Heart left ventricle (tissue), 16 donors: ENCODE measurements around the gene SLC47A2. TPM values are rescaled to one million over a fixed set of nuclear protein-coding genes. Genes with fewer than 3 reads are reported as not detected.

Experiments used
- ATAC-seq, 4 donors: fragments of 200-7000 bp; cut with Tn5 transposase; one replicate each; pipeline ENCODE4 v1.9.1; 2020 to 2022; ENCODE audit warnings: moderate library complexity in 4 of 4, mild to moderate bottlenecking in 3 of 4, moderate number of reproducible peaks in 1 of 4
- DNase-seq, 5 donors: peaks; one replicate each; pipeline ENCODE4 v3.0.0-alpha.2; 2020
- H3K27ac ChIP-seq, 12 donors: fragments of 200-600 bp; sonication (generic) in 4 of 12; one replicate each; pipeline versions ENCODE4 v1.5.0 to v1.8.0; 2016 to 2022; ENCODE audit warnings: mild to moderate bottlenecking in 2 of 12
- H3K27me3 ChIP-seq, 9 donors: fragments of 200-600 bp; sonication (generic) in 2 of 9; one replicate each; pipeline versions ENCODE4 v1.5.1 to v1.8.0; 2016 to 2022; ENCODE audit warnings: mild to moderate bottlenecking in 3 of 9
- H3K36me3 ChIP-seq, 9 donors: fragments of 200-600 bp; sonication (generic) in 2 of 9; one replicate each; pipeline versions ENCODE4 v1.5.0 to v1.8.0; 2018 to 2022; ENCODE audit warnings: mild to moderate bottlenecking in 2 of 9
- H3K4me1 ChIP-seq, 12 donors: fragments of 200-600 bp; sonication (generic) in 4 of 12; one replicate each; pipeline versions ENCODE4 v1.5.0 to v1.8.0; 2016 to 2022; ENCODE audit warnings: mild to moderate bottlenecking in 3 of 12
- H3K4me3 ChIP-seq, 12 donors: fragments of 200-600 bp; sonication (generic) in 4 of 12; one replicate each; pipeline versions ENCODE4 v1.5.0 to v1.8.0; 2017 to 2022; ENCODE audit warnings: mild to moderate bottlenecking in 9 of 12, moderate library complexity in 4 of 12
- H3K9me3 ChIP-seq, 12 donors: fragments of 200-600 bp; sonication (generic) in 4 of 12; one replicate each; pipeline versions ENCODE4 v1.5.0 to v1.8.0; 2016 to 2022; ENCODE audit warnings: mild to moderate bottlenecking in 1 of 12
- POLR2A ChIP-seq, 2 donors: fragments of 450-650 bp; IDR thresholded peaks; one replicate each; pipeline ENCODE4 v1.6.1; 2017; ENCODE audit warnings: antibody characterized with exemption in 2 of 2, mild to moderate bottlenecking in 2 of 2, moderate library complexity in 2 of 2
- WGBS, 4 donors: extraction: QIAGEN DNeasy Blood & Tissue Kit in 2 of 4; methylation state at CpG; one replicate each; pipeline versions ENCODE4 v1.1.5 to v1.1.7; 2013 to 2018; 5-methylcytosine and 5-hydroxymethylcytosine counted together
- intact Hi-C, 10 donors: fragments of 100-400 bp; cut with DNase I; formaldehyde crosslinking; loops; one replicate each; pipeline versions ENCODE4 v1.11.1 to v1.14.2; 2022
- polyA plus RNA-seq, 2 donors: library from polyadenylated mRNA; stranded (reverse); fragments of 200-250 nt; gene quantifications; one replicate each; pipeline ENCODE4 v1.2.3, GENCODE V29; 2013
- total RNA-seq, 9 donors: library from RNA; depleted of rRNA in 2 of 9; stranded (reverse); fragments of >200 nt in 2 of 9; fragmentation: NEBNext Ultra II Directional in 3 of 9; extraction: Animal tissue kit (Norgen Biotek cat#: 25700) in 3 of 9; gene quantifications; one replicate each; pipeline versions ENCODE4 v1.1.0 to v1.2.4, GENCODE V29; 2016 to 2023
- TF ChIP-seq, protein P1 (sequence below), 12 donors: fragments of 200-600 bp; sonication (generic) in 4 of 12; IDR thresholded peaks; one replicate each; pipeline versions ENCODE4 v1.5.0 to v1.8.0; 2018 to 2022; ENCODE audit warnings: antibody characterized with exemption in 12 of 12, mild to moderate bottlenecking in 5 of 12
- donor health status: ischemic (EF 13 %, LVEDD 7.1; RV severe dilation, severe dysfunction).
- donor health status: healthy with polysubstance abuse.
- donor health status: DM: no; HTN: yes; CAD: no.
- donor health status: DM: no; HTN: no; CAD: no.
- donor health status: ischemic (EF 25% LVEDD 6.9; RV normal size, moderate dysfunction).
- donor health status: ischemic (EF 25% LVEDD 5.7; RV mildly dilated, moderate dysfunction).
- donor health status: healthy.
- donor health status: DM: yes; HTN: yes; CAD: no.
- donor health status: ischemic (EF 35%, LVEDD 5.7; RV mildly dilated, moderate dysfunction).
- donor health status: nonischemic (EF 11% LVEDD 7.7; RV severe dilation, severe dysfunction).
- donor health status: DM: yes; HTN: yes; CAD: no.
- donor health status: PGD.
- donor health status: ischemic (EF 29% LVEDD 5.4; RV normal size, mild dysfunction).
- donor health status: nonischemic (EF 23%, LVEDD 6.1; RV moderate dilation, normal function).

SLC47A2 gene
- total and polyA plus RNA-seq, 11 donors: 0.32 TPM; not detected in 10

DNA sequence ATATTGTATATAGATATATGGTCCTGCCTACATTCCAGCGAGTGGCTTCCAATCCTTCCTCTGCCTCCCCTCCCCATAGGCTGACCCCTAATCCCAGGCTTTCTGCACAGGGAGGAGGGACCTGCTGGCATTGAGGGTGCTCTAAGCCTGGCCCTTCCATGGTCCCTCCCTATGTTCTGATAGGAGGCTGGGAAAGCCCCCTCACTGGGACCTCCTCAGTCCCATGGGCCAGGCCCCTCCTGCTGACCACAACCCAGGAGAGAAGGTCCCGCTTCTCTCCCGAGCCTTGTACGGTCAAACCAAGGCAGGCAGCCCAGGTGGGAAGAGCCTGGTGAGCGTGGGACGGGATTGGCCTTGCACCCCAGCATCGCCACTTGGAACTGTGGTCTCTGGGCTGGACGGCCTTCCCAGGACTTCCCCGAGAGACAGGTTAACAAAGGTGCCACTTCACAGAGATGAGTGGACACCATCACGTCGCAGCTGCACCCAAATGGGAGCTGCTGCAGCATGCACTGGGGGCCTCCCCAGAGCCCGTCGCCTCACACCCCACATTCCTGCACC, 30.9 kb upstream of the SLC47A2 start:
- Histone ChIP-seq H3K4me3 (no peak overlapping the region), H3K27me3 (no peaks in the 10 kb centered on the region), H3K36me3 (no peaks in the 10 kb centered on the region), H3K4me1 (peaks cover 0 to 13% (median 5%) of the 10 kb centered on the region in 12 donors), H3K27ac (no peak overlapping the region), H3K9me3 (no peaks in the 10 kb centered on the region)
- intact Hi-C loops: loop anchor here in 2 of 10 donors (10.0 kb wide), 2 partner anchors 82 to 102 kb away; partner anchors contain the start of gene ALDH3A2 (in 1 of the 2)
- ATAC-seq (no peak), DNase-seq (no peak)
- TF ChIP-seq, protein P1, sequence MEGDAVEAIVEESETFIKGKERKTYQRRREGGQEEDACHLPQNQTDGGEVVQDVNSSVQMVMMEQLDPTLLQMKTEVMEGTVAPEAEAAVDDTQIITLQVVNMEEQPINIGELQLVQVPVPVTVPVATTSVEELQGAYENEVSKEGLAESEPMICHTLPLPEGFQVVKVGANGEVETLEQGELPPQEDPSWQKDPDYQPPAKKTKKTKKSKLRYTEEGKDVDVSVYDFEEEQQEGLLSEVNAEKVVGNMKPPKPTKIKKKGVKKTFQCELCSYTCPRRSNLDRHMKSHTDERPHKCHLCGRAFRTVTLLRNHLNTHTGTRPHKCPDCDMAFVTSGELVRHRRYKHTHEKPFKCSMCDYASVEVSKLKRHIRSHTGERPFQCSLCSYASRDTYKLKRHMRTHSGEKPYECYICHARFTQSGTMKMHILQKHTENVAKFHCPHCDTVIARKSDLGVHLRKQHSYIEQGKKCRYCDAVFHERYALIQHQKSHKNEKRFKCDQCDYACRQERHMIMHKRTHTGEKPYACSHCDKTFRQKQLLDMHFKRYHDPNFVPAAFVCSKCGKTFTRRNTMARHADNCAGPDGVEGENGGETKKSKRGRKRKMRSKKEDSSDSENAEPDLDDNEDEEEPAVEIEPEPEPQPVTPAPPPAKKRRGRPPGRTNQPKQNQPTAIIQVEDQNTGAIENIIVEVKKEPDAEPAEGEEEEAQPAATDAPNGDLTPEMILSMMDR (IDR thresholded peaks at IDR 0.05): no peak
- no peak for TF ChIP-seq POLR2A (IDR thresholded peaks at IDR 0.05)
- 89 to 93% (median 93%) methylated on average over 8 to 13 of the region's 13 CpGs for WGBS, 4 donors

DNA sequence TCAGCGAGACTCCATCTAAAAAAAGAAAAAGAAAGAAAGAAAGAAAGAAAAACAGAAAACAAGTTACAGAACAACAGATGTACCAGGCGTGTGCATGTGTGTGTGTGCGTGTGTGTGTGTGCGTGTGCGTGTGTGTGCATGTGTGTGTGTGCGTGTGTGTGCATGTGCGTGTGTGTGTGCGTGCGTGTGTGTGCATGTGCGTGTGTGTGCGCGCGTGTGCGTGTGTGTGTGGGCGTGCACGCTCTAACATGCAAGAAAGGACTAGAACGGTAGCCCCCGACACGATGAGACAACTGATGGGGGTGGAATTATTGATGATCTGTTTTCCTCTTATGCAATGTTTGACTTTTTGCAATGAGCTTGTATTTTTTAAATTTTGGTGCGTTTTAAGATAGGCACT, 30.1 kb upstream of the SLC47A2 start:
- Histone ChIP-seq H3K4me3 (no peak overlapping the region), H3K36me3 (no peaks in the 10 kb centered on the region), H3K27ac (no peak overlapping the region), H3K27me3 (no peaks in the 10 kb centered on the region), H3K4me1 (peaks cover 0 to 13% (median 5%) of the 10 kb centered on the region in 12 donors), H3K9me3 (no peaks in the 10 kb centered on the region)
- DNase-seq: no peak
- intact Hi-C loops: loop anchor here in 2 of 10 donors (10.0 kb wide), 2 partner anchors 82 to 102 kb away; partner anchors contain the start of gene ALDH3A2 (in 1 of the 2)
- TF ChIP-seq, protein P1 (IDR thresholded peaks at IDR 0.05): no peak
- no peak for TF ChIP-seq POLR2A (IDR thresholded peaks at IDR 0.05)
- WGBS, 4 donors: 82 to 94% (median 93%) methylated on average over 20 of the region's 20 CpGs
- no peak for ATAC-seq

DNA sequence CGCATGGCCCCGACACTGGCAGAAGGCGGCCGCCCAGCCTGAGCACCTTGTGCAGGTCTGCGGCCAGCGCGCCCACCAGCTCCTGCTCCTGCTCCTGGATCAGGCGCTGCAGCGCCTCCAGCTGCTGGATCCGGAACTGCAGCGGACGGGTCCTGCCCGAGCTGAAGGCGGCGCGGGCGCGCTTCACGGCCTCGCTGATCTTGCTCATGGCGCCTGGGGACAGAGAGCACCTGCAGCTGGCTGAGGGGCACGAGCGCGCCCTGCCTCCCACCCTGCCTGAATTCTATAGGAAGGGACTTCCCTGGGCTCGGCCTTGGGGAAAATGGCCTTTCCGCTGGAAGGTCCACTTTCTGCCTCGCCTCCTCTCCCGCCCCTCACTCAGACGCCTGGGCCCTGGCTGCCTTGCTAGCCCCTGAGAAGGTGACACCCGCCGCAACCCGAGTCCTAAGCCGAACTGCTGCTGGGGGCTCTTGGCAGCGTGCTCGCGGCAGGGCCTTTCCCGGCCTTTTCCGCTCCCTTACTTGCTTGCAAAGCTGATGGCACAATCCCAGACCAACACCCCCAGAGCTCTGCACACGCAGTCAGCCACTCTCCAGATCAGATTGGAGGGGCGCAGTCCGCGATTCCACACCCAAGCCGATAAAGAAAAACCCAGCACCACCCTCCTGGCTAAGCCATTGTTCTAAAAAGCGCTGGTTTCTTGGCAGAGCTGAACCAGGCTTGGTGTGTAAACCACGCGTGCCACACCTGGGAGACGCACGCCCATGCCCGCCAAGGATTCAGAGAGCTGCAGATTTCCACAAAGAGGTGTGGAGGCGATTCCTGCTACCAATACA, 28.8 kb upstream of the SLC47A2 start:
- Histone ChIP-seq H3K27me3 (no peaks in the 10 kb centered on the region), H3K27ac (peak overlapping the region in 6 of 12 donors; percentile 32 to 64 (median 59))

More for the DNA sequence above, 28.8 kb upstream of the SLC47A2 start:
- peak; percentile 85 to 94 (median 91) for DNase-seq
- H3K4me3 ChIP-seq: peak overlapping the region; percentile 28 to 65 (median 60)
- WGBS, 4 donors: 21 to 27% (median 25%) methylated on average over 28 to 50 of the region's 50 CpGs
- H3K9me3 ChIP-seq: no peaks in the 10 kb centered on the region
- no peaks in the 10 kb centered on the region for H3K36me3 ChIP-seq
- peaks cover 0 to 13% (median 5%) of the 10 kb centered on the region in 12 donors for H3K4me1 ChIP-seq
- intact Hi-C loops: loop anchor here in 2 of 10 donors (10.0 kb wide), 2 partner anchors 80 to 100 kb away; partner anchors contain the start of gene ALDH3A2 (in 1 of the 2)
- peak; percentile 63 to 95 (median 86) for ATAC-seq
- TF ChIP-seq, protein P1 (IDR thresholded peaks at IDR 0.05): peak; percentile 85 to 96 (median 92)
- TF ChIP-seq POLR2A (IDR thresholded peaks at IDR 0.05): no peak
